ENCODE measurements around the gene GAS7.

GRCh38 chr17:9985646-9986045, 212.8 kb downstream of the GAS7 start:
- TF ChIP-seq EZH2 (IDR thresholded peaks at IDR 0.05) (no peak), POLR2AphosphoS5 (IDR thresholded peaks at IDR 0.05; ENCODE audit: borderline replicate concordance, low read depth, low read length) (no peak)
